Heart right ventricle (tissue), 16 donors: ENCODE measurements around the gene IQCK. TPM values are rescaled to one million over a fixed set of nuclear protein-coding genes. Genes with fewer than 3 reads are reported as not detected.

Experiments used
- ATAC-seq, 8 donors: fragments of 200-7000 bp; cut with Tn5 transposase; one replicate each; pipeline ENCODE4 v1.9.1; 2020; ENCODE audit warnings: mild to moderate bottlenecking in 8 of 8, moderate library complexity in 8 of 8, moderate number of reproducible peaks in 1 of 8
- DNase-seq, 2 donors: peaks; one replicate each; pipeline ENCODE4 v3.0.0-alpha.2; 2020
- H3K27ac ChIP-seq, 10 donors: fragments of 200-600 bp; sonication (generic) in 2 of 10; one replicate each; pipeline versions ENCODE4 v1.5.0 to v1.8.0; 2020 to 2022; ENCODE audit warnings: mild to moderate bottlenecking in 3 of 10
- H3K27me3 ChIP-seq, 7 donors: fragments of 200-600 bp; one replicate each; pipeline ENCODE4 v1.8.0; 2021 to 2022; ENCODE audit warnings: mild to moderate bottlenecking in 2 of 7
- H3K36me3 ChIP-seq, 9 donors: fragments of 200-600 bp; sonication (generic) in 1 of 9; one replicate each; pipeline versions ENCODE4 v1.5.0 to v1.8.0; 2020 to 2022; ENCODE audit warnings: mild to moderate bottlenecking in 2 of 9
- H3K4me1 ChIP-seq, 9 donors: fragments of 200-600 bp; sonication (generic) in 1 of 9; one replicate each; pipeline versions ENCODE4 v1.5.0 to v1.8.0; 2020 to 2022; ENCODE audit warnings: mild to moderate bottlenecking in 4 of 9
- H3K4me3 ChIP-seq, 10 donors: fragments of 200-600 bp; sonication (generic) in 2 of 10; one replicate each; pipeline versions ENCODE4 v1.5.0 to v1.8.0; 2020 to 2022; ENCODE audit warnings: mild to moderate bottlenecking in 7 of 10, moderate library complexity in 2 of 10
- H3K9me3 ChIP-seq, 11 donors: fragments of 200-600 bp in 10 of 11; sonication (generic) in 2 of 11; one replicate each; pipeline versions ENCODE4 v1.5.0 to v1.8.0; 2013 to 2022; ENCODE audit warnings: mild to moderate bottlenecking in 2 of 11, control low read depth in 1 of 11, moderate library complexity in 1 of 11
- CTCF ChIP-seq, 9 donors: fragments of 200-600 bp; sonication (generic) in 2 of 9; IDR thresholded peaks; one replicate each; pipeline versions ENCODE4 v1.5.0 to v1.8.0; 2021 to 2022; ENCODE audit warnings: antibody characterized with exemption in 9 of 9, mild to moderate bottlenecking in 5 of 9, moderate library complexity in 1 of 9
- WGBS, 2 donors: extraction: QIAGEN DNeasy Blood & Tissue Kit; methylation state at CpG; one replicate each; pipeline ENCODE4 v1.1.7; 2013; ENCODE audit warnings: inconsistent platforms in 1 of 2; 5-methylcytosine and 5-hydroxymethylcytosine counted together
- intact Hi-C, 10 donors: fragments of 100-400 bp; cut with DNase I; formaldehyde crosslinking; loops; one replicate each; pipeline versions ENCODE4 v1.11.1 to v1.14.2; 2022
- polyA plus RNA-seq, 2 donors: library from polyadenylated mRNA; stranded (reverse); fragments of 200-250 nt; gene quantifications; one replicate each; pipeline ENCODE4 v1.2.3, GENCODE V29; 2013
- total RNA-seq, 10 donors: library from RNA; stranded (reverse); fragmentation: NEBNext Ultra II Directional in 3 of 10; extraction: Animal tissue kit (Norgen Biotek cat#: 25700) in 3 of 10; gene quantifications; one replicate each; pipeline versions ENCODE4 v1.2.1 to v1.2.4, GENCODE V29; 2021 to 2023
- donor health status: Arrhythmogenic right ventricular cardiomyopathy.
- donor health status: ischemic (EF 13 %, LVEDD 7.1; RV severe dilation, severe dysfunction).
- donor health status: healthy with polysubstance abuse.
- donor health status: DM: no; HTN: yes; CAD: no.
- donor health status: DM: no; HTN: no; CAD: no.
- donor health status: ischemic (EF 25% LVEDD 6.9; RV normal size, moderate dysfunction).
- donor health status: ischemic (EF 25% LVEDD 5.7; RV mildly dilated, moderate dysfunction).
- donor health status: healthy.
- donor health status: DM: yes; HTN: yes; CAD: no.
- donor health status: Ischemic cardiomyopathy.
- donor health status: ischemic (EF 35%, LVEDD 5.7; RV mildly dilated, moderate dysfunction).
- donor health status: nonischemic (EF 11% LVEDD 7.7; RV severe dilation, severe dysfunction).
- donor health status: DM: yes; HTN: yes; CAD: no.
- donor health status: PGD.
- donor health status: ischemic (EF 29% LVEDD 5.4; RV normal size, mild dysfunction).
- donor health status: nonischemic (EF 23%, LVEDD 6.1; RV moderate dilation, normal function).

The IQCK gene
- total and polyA plus RNA-seq, 12 donors = 5.5 to 11.7 (median 7.4) TPM

GRCh38 chr16:19753815-19754643 lies 36.0 kb downstream of the IQCK start:
- 58 to 62% methylated on average over 12 of the region's 12 CpGs for WGBS, 2 donors
- peak in 7 of 8 donors; percentile 56 to 87 (median 69) for ATAC-seq
- Histone ChIP-seq H3K27me3 (no peaks in the 10 kb centered on the region), H3K4me3 (no peak overlapping the region), H3K27ac (peak overlapping the region; percentile 8 to 88 (median 80)), H3K9me3 (no peaks in the 10 kb centered on the region), H3K36me3 (no peaks in the 10 kb centered on the region), H3K4me1 (peaks cover 0 to 83% (median 34%) of the 10 kb centered on the region in 9 donors)
- intact Hi-C loops = loop anchor here in 2 of 10 donors (5.0 kb wide), 2 partner anchors 53 to 128 kb away; partner anchors contain the start of gene GPRC5B (in 1 of the 2)
- no peak for TF ChIP-seq CTCF (IDR thresholded peaks at IDR 0.05)
- DNase-seq = no peak

GRCh38 chr16:19754644-19755036 lies 36.6 kb downstream of the IQCK start:
- no peak for DNase-seq
- 60 to 76% methylated on average over 1 of the region's 1 CpG for WGBS, 2 donors
- Histone ChIP-seq H3K27ac (peak overlapping the region; percentile 42 to 88 (median 80)), H3K27me3 (no peaks in the 10 kb centered on the region), H3K4me3 (no peak overlapping the region), H3K9me3 (no peaks in the 10 kb centered on the region), H3K4me1 (peaks cover 0 to 77% (median 30%) of the 10 kb centered on the region in 9 donors), H3K36me3 (no peaks in the 10 kb centered on the region)
- peak in 7 of 8 donors; percentile 13 to 76 (median 63) for ATAC-seq
- TF ChIP-seq CTCF (IDR thresholded peaks at IDR 0.05) = no peak
- intact Hi-C loops = loop anchor here in 2 of 10 donors (5.0 kb wide), 2 partner anchors 53 to 128 kb away; partner anchors contain the start of gene GPRC5B (in 1 of the 2)

DNA sequence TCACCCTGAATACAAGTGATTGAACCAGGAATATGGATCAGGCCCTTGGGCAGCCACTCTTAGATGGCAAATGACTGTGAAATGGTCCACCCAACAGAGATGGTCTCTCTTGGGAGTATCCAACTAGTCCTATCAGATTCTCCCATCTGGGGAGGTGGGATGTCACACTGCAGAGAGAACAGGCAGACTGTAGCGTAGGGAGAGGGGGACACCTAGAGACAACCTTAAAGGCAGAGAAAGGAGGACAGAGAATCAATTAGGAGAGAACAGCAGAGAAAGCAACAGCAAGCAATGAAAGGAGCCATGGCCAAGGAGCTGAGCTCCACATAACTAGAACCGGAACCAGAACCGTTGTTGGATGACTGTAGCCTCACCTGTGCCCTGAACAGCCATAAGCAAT lies 37.2 kb downstream of the IQCK start:
- ATAC-seq (no peak), DNase-seq (no peak)
- TF ChIP-seq CTCF (IDR thresholded peaks at IDR 0.05) = no peak
- Histone ChIP-seq H3K27me3 (no peaks in the 10 kb centered on the region), H3K4me1 (peaks cover 0 to 70% (median 30%) of the 10 kb centered on the region in 9 donors), H3K4me3 (no peak overlapping the region), H3K9me3 (no peaks in the 10 kb centered on the region), H3K36me3 (no peaks in the 10 kb centered on the region), H3K27ac (peak overlapping the region in 9 of 10 donors; percentile 48 to 88 (median 80))
- intact Hi-C loops = no loop called here
- WGBS, 2 donors = 97 to 100% methylated on average over 3 of the region's 3 CpGs

- H3K9me3 ChIP-seq = no peaks in the 10 kb centered on the region
- no peak for TF ChIP-seq CTCF (IDR thresholded peaks at IDR 0.05)
- H3K4me1 ChIP-seq = peaks cover 0 to 70% (median 35%) of the 10 kb centered on the region in 9 donors
- no peak overlapping the region for H3K4me3 ChIP-seq
- H3K27me3 ChIP-seq = no peaks in the 10 kb centered on the region
- DNase-seq = no peak
- no peaks in the 10 kb centered on the region for H3K36me3 ChIP-seq
- H3K27ac ChIP-seq = peak overlapping the region in 1 of 10 donors; percentile 43
- WGBS, 2 donors = 94 to 95% methylated on average over 5 of the region's 5 CpGs
- no peak for ATAC-seq
- intact Hi-C loops = no loop called here
Observed at GRCh38 chr16:19757026-19757425, 39.0 kb downstream of the IQCK start.
